ENCODE measurements around the gene MYL3.

GRCh38 chr3:46856576-46857471, 6.4 kb downstream of the MYL3 start:
- no peak for TF ChIP-seq ZBTB33 (IDR thresholded peaks at IDR 0.05; ENCODE audit: borderline replicate concordance, low read depth)
- TF ChIP-seq, protein P1, sequence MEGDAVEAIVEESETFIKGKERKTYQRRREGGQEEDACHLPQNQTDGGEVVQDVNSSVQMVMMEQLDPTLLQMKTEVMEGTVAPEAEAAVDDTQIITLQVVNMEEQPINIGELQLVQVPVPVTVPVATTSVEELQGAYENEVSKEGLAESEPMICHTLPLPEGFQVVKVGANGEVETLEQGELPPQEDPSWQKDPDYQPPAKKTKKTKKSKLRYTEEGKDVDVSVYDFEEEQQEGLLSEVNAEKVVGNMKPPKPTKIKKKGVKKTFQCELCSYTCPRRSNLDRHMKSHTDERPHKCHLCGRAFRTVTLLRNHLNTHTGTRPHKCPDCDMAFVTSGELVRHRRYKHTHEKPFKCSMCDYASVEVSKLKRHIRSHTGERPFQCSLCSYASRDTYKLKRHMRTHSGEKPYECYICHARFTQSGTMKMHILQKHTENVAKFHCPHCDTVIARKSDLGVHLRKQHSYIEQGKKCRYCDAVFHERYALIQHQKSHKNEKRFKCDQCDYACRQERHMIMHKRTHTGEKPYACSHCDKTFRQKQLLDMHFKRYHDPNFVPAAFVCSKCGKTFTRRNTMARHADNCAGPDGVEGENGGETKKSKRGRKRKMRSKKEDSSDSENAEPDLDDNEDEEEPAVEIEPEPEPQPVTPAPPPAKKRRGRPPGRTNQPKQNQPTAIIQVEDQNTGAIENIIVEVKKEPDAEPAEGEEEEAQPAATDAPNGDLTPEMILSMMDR (IDR thresholded peaks at IDR 0.05), result no peak

Measured in SK-N-SH (cell line).